MM.1S (cell line): ENCODE results near the gene DDC.

Source experiments
- CTCF ChIP-seq: fragments of 300-600 bp; sonication (generic); IDR thresholded peaks from 2 replicates; pipeline ENCODE4 v1.5.1; 2016; ENCODE audit warnings: antibody characterized with exemption, low read length, mixed read lengths
- EZH2 ChIP-seq: fragments of 300-600 bp; sonication (generic); optimal IDR thresholded peaks from 2 replicates; pipeline ENCODE3; 2017; ENCODE audit warnings: low read depth, mild to moderate bottlenecking, antibody characterized with exemption, low read length, mixed read lengths

DNA sequence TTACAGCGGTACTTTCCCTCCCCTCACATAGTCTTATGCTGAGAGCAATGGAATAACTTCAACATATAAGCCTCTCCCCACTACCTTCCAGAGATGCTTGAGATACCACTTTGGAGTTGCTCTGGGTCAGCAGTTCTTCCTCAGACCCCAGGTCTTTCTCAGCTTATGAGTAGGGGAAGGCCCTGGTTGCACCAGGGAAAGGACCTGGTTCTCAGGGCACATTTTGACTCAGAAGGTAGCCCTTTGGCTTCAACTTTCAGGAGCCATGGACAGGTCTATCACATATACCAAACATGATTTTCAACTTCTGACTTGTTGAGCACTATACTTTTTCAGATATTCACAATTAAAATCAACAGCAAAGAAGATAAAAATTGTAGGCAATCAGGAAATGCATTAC lies 103.5 kb downstream of the DDC start:
- TF ChIP-seq CTCF (no peak), EZH2 (no peak)
